HEK293 (cell line): ENCODE data around the gene MTCH1.

Experiments used
- KLF10 ChIP-seq: fragments of 450-650 bp; IDR thresholded peaks from 2 replicates; pipeline ENCODE4 v1.5.1; 2018; ENCODE audit warnings: missing biosample characterization, mild to moderate bottlenecking, missing genetic modification characterization
- MYNN ChIP-seq: fragments of 450-650 bp; formaldehyde crosslinking; IDR thresholded peaks from 2 replicates; pipeline ENCODE4 v1.5.1; 2016; ENCODE audit warnings: missing biosample characterization, missing genetic modification characterization, borderline replicate concordance
- ZBTB20 ChIP-seq: fragments of 450-650 bp; formaldehyde crosslinking; IDR thresholded peaks from 2 replicates; pipeline ENCODE4 v1.5.1; 2016; ENCODE audit warnings: missing biosample characterization, missing genetic modification characterization
- ZNF785 ChIP-seq: fragments of 450-650 bp; formaldehyde crosslinking; IDR thresholded peaks from 2 replicates; pipeline ENCODE4 v1.5.1; 2016; ENCODE audit warnings: missing biosample characterization, missing genetic modification characterization
- TF ChIP-seq, protein P1 (sequence below): fragments of 450-650 bp; formaldehyde crosslinking; IDR thresholded peaks from 2 replicates; pipeline ENCODE4 v1.5.1; 2016; ENCODE audit warnings: missing biosample characterization, missing genetic modification characterization

- TF ChIP-seq, protein P1, sequence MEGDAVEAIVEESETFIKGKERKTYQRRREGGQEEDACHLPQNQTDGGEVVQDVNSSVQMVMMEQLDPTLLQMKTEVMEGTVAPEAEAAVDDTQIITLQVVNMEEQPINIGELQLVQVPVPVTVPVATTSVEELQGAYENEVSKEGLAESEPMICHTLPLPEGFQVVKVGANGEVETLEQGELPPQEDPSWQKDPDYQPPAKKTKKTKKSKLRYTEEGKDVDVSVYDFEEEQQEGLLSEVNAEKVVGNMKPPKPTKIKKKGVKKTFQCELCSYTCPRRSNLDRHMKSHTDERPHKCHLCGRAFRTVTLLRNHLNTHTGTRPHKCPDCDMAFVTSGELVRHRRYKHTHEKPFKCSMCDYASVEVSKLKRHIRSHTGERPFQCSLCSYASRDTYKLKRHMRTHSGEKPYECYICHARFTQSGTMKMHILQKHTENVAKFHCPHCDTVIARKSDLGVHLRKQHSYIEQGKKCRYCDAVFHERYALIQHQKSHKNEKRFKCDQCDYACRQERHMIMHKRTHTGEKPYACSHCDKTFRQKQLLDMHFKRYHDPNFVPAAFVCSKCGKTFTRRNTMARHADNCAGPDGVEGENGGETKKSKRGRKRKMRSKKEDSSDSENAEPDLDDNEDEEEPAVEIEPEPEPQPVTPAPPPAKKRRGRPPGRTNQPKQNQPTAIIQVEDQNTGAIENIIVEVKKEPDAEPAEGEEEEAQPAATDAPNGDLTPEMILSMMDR (tag by site-specific recombination): no peak
- no peak for TF ChIP-seq ZBTB20 (tag by site-specific recombination)
- TF ChIP-seq MYNN (tag by site-specific recombination): no peak
- TF ChIP-seq ZNF785 (tag by site-specific recombination): no peak
- no peak for TF ChIP-seq KLF10 (tag by site-specific recombination)
Observed at GRCh38 chr6:37005061-37005810, 19.2 kb upstream of the MTCH1 start, which contains the start of gene FGD2.
